GM19467 (cell line): Measurements from ENCODE around the gene EIF4A3.

Source experiments
- ATAC-seq: cut with Tn5 transposase; IDR thresholded peaks from one replicate; pipeline ENCODE4 v1.9.1; 2021; ENCODE audit warnings: mild to moderate bottlenecking, moderate library complexity; ENCODE audit not compliant: unreplicated experiment

EIF4A3 gene

DNA sequence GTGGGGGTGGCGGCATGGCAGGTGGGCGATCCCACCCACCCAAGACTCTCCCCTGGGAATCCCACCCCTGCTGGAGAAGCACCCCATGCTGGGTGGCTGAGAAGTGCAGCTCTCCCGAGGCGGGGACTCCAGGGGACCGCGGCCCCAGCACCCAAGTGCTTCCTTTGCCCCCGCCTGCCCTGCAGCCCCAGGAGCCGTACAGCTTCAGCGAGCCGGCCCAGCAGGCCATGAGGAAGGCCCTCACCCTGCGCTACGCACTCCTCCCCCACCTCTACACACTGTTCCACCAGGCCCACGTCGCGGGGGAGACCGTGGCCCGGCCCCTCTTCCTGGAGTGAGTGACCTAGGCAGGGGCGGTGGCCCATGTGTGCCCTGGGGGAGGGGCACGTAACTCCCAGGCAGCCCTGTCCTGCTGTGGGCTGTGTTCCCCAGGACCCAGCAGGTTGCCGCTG lies 33.9 kb downstream of the EIF4A3 start:
- no peak for ATAC-seq

DNA sequence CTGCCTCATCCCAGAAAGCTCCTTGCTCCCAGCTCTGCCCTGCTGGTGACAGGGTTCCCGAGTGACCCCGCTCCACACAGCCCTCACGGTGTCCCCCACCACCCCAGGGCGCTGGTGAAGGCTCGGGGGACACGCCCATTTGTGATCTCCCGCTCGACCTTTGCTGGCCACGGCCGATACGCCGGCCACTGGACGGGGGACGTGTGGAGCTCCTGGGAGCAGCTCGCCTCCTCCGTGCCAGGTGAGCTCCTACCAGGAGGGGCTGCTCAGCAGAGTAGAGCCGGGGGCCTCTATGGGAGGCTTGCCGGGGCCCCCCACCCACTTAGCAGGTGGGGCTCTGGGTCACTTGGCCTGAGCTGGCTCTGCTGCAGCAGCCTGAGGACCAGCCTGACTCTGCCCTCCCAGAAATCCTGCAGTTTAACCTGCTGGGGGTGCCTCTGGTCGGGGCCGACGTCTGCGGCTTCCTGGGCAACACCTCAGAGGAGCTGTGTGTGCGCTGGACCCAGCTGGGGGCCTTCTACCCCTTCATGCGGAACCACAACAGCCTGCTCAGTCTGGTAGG lies 34.4 kb downstream of the EIF4A3 start:
- ATAC-seq = no peak

DNA sequence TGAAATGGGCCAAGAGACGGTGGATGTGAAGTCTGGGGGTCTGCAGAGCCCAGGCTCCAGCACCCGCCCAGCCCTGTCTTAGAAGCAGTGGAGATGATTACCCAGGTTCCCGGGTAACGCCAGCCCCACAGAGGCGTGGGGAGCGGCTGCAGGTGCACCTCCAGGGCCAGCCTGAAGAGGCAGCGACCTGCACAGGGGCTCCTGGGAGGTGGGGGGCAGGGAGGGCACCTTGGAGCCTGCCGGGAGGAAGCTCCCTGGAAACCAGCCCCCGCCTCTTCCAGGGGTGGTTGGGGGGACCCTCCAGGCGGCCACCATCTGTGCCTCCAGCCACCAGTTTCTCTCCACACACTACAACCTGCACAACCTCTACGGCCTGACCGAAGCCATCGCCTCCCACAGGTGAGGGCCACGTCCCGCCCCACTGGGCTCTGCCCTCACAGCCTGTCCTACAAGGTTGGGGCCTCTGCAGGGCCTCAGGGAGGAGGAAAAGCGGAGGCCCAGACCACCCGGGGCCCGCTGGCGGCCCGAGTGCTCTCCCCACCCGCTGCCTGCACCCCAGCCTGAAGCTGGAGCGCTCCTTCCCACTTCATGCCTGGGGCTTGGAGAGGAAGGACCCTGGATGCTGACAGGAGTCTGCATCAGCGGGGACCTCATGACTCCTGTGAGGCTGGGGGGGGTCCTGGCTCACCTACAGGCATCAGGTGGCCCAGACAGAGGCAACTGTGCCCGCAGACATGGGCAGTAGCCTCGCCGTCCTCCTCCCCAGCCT lies 35.0 kb downstream of the EIF4A3 start:
- ATAC-seq = no peak

DNA sequence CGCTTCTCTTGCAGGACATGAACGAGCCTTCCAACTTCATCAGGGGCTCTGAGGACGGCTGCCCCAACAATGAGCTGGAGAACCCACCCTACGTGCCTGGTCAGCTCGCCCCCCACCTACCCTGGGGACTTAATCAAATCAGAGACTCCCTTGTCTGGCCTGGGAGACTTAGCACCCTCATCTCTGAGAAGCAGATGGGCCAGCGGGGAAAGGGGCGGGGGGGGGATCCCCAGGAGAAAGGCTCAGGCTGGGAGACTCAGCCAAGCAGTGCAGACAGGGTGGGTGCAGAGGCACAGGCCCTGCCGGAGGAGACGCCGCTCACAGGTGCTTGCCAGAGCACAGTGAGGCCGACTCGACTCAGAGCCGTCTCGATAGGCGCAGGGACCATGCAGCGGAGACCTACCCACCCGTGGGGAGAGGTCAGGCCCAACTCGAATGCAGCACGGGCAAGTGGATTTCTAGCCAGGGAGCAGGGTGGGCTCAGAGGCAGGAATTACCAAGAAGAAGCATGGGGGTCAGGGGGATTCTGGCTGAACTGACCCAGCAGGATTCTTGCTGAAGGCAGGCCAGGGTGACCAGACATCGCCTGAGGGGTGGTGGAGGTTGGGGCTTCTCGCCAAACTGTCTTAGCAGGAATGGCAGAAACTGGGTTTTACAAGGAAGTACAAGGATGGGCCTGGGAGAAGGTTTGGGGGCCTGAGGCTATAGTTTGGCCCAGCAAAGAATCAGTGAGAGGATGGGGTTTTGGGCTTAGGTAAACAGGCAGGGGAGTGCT lies 35.8 kb downstream of the EIF4A3 start:
- no peak for ATAC-seq

DNA sequence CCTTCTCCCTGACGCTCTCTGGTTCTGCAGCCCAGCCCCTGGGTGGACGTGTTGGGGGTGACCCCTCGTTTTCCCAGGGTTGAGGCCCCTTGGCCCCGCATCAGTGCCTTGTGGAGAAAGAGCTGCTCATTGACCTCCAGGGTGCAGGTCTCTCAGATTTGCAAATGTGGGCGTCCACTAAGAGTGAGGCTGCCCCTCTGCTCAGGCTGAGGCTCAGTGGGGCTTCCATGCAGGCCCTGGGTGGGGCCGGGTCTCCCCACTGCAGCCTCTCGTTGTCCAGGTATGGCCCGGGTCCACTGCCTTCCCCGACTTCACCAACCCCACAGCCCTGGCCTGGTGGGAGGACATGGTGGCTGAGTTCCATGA lies 36.5 kb downstream of the EIF4A3 start:
- ATAC-seq = no peak

DNA sequence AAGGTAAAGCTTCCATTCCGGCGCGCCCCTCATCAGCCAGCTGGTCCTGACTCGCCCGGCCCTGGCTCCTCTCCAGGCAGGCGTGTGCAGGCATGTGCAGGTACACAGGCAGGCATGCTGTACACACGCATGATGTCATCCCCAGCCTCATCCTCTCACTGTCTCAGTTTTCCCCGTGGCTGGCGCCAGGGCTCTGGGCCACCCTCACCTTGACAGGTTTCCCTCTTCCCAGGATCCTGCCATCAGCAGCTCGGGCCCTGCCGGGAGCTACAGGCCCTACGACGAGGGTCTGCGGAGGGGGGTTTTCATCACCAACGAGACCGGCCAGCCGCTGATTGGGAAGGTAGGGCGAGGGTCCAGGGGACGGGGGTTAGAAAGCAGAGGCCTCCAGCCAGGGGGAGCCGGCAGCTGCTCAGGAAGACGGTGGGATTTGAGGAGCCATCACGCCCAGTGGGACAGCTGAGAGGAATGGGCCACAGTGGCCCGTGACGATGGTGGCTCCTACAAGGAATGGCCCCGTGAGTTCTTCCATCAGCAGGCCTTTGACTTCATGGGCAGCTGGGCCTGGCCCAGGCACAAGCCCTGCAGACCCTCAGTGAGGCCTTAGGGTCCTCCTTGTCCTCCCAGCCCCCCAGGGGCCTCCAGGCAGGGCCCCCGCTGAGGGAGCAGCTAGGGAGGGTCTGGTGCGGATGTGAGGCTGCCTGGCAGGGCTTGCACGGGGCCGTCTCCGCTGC lies 37.0 kb downstream of the EIF4A3 start:
- no peak for ATAC-seq

DNA sequence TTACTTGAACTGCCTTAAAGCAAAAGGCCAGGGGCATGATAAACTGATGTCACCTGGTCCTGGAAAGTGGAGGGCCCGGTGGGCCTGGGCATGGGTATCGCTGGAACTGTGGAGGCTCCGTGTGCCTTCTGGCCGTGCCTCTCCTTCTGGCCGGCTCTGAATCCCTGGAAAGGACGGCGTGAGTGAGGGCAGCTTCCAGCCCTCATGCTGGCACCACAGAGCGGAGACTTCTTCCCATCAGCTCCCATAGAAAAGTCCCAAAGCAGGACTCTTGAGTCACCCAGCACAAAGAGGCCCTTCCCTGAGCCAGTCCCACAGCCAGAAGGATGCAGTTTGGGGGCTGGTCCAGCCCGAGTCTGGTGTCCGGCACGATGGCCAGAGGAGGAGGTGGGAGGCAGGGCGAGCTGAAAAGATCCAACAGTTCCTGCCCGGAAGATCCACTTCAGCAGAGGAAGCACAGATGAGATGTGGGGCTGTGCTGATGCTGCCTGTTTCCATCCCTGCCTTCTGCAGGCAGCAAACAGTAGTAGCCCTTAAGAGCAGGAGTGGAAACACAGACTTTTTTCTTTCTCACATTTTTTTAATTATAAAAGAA lies 37.8 kb downstream of the EIF4A3 start:
- ATAC-seq = no peak

DNA sequence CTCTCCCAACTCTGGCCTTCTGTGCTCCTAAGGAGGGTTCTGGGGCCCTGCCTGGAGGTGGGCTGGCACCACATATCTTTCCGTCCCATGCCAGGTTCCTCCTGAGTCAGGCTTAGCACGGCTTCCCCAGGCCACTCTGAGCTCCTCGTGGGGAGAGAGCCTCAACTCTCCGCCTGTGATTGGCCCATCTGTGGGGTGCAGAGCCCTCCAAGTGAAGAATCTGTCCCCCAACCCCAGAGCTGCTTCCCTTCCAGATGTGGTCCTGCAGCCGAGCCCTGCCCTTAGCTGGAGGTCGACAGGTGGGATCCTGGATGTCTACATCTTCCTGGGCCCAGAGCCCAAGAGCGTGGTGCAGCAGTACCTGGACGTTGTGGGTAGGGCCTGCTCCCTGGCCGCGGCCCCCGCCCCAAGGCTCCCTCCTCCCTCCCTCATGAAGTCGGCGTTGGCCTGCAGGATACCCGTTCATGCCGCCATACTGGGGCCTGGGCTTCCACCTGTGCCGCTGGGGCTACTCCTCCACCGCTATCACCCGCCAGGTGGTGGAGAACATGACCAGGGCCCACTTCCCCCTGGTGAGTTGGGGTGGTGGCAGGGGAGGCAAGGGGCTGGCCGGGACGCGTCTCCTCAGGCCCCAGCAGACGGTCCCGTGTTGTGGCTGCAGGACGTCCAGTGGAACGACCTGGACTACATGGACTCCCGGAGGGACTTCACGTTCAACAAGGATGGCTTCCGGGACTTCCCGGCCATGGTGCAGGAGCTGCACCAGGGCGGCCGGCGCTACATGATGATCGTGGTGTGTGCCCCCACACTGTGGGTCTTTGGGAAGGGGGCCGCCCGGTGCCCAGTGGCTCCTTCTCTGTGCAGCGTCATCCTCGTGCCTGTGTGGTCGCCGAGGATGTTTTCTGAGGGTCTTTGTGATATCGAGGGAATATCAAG lies 38.6 kb downstream of the EIF4A3 start:
- ATAC-seq = no peak

DNA sequence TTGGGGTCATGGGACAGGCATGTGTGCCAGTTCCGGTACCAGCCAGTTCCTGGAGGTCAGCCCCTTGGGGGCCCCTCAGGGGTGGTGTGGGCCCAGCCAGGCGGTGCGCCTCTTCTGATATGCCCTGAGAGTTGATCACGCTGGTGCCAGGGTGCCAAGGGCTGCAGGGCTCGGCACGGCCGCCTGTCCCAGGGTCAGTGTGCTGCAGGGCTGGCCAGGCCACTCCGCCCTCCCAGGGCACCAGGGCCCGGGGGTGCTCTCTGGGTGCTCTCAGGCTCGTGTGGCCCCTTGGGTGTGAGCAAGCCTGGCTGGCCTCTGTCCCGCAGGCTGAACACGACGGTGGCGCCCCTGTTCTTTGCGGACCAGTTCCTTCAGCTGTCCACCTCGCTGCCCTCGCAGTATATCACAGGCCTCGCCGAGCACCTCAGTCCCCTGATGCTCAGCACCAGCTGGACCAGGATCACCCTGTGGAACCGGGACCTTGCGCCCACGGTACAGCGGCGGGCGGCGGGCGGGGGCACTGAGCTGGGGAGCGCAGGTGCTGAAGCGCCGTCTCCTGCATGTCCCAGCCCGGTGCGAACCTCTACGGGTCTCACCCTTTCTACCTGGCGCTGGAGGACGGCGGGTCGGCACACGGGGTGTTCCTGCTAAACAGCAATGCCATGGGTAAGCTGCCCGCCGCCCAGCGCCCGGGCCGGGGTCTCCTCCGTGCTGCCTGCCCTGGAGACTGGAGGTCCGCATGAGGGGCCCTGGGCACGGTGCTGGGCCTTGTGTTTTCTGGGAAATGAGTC lies 39.5 kb downstream of the EIF4A3 start:
- ATAC-seq = no peak

DNA sequence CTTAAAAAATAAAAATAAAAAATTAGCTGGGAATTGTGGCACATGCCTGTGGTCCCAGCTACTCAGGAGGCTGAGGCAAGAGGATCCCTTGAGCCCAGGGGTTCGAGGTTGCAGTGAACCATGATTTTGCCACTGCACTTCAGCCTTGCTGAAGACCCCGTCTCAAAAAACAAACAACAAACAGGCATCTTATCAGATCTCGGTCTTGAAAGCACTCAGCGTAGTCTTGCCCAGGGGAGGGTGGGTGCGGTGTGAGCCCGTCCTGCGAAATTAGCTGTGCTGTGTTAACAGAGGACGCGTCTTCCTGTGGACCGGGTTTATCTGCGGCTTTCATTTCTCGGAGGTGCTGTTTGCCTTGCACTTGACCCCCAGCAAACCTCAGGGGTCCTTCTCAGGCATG lies 40.2 kb downstream of the EIF4A3 start:
- no peak for ATAC-seq

DNA sequence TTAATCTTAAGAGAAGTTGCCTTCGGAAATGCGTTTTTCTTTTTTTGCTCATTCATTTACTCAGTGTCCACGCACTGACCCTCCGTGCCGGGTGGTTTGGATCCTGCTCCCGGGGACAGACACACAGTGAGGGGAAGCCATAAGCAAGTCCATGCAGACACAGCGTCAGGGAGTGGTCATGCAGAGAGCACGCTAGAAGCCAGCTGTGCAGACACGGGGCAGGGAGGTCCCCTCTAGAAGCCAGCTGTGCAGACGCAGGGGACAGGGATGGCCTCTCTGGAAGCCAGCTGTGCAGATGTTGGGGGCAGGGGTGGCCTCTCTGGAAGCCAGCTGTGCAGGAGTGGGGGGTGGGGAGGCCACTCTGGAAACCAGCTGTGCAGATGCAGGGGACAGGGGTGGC lies 40.8 kb downstream of the EIF4A3 start:
- ATAC-seq = no peak

DNA sequence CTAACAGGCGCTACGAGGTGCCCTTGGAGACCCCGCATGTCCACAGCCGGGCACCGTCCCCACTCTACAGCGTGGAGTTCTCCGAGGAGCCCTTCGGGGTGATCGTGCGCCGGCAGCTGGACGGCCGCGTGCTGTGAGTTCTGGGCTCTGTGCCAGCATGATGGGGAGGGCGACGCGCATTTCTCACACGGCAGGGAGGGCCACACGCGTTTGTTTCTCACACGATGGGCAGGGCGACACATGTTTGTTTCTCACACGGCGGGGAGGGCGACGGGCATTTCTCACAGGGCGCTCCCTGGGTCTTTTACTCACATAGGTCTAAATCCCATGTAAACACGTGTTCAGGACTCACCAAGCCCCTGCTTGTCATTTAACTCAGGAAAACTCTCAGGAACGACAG lies 41.2 kb downstream of the EIF4A3 start:
- ATAC-seq = no peak

DNA sequence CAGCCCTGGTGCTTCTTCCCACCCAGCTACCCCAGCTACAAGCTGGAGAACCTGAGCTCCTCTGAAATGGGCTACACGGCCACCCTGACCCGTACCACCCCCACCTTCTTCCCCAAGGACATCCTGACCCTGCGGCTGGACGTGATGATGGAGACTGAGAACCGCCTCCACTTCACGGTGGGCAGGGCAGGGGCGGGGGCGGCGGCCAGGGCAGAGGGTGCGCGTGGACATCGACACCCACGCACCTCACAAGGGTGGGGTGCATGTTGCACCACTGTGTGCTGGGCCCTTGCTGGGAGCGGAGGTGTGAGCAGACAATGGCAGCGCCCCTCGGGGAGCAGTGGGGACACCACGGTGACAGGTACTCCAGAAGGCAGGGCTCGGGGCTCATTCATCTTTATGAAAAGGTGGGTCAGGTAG lies 42.0 kb downstream of the EIF4A3 start:
- ATAC-seq = no peak

DNA sequence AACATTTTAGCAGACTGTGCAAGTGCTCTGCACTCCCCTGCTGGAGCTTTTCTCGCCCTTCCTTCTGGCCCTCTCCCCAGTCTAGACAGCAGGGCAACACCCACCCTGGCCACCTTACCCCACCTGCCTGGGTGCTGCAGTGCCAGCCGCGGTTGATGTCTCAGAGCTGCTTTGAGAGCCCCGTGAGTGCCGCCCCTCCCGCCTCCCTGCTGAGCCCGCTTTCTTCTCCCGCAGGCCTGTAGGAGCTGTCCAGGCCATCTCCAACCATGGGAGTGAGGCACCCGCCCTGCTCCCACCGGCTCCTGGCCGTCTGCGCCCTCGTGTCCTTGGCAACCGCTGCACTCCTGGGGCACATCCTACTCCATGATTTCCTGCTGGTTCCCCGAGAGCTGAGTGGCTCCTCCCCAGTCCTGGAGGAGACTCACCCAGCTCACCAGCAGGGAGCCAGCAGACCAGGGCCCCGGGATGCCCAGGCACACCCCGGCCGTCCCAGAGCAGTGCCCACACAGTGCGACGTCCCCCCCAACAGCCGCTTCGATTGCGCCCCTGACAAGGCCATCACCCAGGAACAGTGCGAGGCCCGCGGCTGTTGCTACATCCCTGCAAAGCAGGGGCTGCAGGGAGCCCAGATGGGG lies 42.5 kb downstream of the EIF4A3 start:
- ATAC-seq = no peak

DNA sequence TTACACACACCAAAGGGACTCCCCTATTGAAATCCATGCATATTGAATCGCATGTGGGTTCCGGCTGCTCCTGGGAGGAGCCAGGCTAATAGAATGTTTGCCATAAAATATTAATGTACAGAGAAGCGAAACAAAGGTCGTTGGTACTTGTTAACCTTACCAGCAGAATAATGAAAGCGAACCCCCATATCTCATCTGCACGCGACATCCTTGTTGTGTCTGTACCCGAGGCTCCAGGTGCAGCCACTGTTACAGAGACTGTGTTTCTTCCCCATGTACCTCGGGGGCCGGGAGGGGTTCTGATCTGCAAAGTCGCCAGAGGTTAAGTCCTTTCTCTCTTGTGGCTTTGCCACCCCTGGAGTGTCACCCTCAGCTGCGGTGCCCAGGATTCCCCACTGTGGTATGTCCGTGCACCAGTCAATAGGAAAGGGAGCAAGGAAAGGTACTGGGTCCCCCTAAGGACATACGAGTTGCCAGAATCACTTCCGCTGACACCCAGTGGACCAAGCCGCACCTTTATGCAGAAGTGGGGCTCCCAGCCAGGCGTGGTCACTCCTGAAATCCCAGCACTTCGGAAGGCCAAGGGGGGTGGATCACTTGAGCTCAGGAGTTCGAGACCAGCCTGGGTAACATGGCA lies 43.4 kb downstream of the EIF4A3 start:
- no peak for ATAC-seq

DNA sequence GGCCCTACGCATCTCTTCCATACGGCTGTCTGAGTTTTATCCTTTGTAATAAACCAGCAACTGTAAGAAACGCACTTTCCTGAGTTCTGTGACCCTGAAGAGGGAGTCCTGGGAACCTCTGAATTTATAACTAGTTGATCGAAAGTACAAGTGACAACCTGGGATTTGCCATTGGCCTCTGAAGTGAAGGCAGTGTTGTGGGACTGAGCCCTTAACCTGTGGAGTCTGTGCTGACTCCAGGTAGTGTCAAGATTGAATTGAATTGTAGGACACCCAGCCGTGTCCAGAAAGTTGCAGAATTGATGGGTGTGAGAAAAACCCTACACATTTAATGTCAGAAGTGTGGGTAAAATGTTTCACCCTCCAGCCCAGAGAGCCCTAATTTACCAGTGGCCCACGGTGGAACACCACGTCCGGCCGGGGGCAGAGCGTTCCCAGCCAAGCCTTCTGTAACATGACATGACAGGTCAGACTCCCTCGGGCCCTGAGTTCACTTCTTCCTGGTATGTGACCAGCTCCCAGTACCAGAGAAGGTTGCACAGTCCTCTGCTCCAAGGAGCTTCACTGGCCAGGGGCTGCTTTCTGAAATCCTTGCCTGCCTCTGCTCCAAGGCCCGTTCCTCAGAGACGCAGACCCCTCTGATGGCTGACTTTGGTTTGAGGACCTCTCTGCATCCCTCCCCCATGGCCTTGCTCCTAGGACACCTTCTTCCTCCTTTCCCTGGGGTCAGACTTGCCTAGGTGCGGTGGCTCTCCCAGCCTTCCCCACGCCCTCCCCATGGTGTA lies 44.1 kb downstream of the EIF4A3 start:
- ATAC-seq = no peak

DNA sequence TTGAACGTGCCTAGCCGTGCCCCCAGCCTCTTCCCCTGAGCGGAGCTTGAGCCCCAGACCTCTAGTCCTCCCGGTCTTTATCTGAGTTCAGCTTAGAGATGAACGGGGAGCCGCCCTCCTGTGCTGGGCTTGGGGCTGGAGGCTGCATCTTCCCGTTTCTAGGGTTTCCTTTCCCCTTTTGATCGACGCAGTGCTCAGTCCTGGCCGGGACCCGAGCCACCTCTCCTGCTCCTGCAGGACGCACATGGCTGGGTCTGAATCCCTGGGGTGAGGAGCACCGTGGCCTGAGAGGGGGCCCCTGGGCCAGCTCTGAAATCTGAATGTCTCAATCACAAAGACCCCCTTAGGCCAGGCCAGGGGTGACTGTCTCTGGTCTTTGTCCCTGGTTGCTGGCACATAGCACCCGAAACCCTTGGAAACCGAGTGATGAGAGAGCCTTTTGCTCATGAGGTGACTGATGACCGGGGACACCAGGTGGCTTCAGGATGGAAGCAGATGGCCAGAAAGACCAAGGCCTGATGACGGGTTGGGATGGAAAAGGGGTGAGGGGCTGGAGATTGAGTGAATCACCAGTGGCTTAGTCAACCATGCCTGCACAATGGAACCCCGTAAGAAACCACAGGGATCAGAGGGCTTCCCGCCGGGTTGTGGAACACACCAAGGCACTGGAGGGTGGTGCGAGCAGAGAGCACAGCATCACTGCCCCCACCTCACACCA lies 44.8 kb downstream of the EIF4A3 start:
- ATAC-seq = no peak
